Measurements from ENCODE around the gene TBC1D8B. TPM values are rescaled to one million over a fixed set of nuclear protein-coding genes. Genes with fewer than 3 reads are reported as not detected.

Gene TBC1D8B
- total RNA-seq, 1 donor from 2014 or later = 1.4 TPM

- H3F3A ChIP-seq (ENCODE audit: low read depth) = no peaks in the 10 kb centered on the region
- Mint-ChIP-seq H3K4me3 (no peak overlapping the region), H3K27me3 (ENCODE audit: insufficient read depth, low read depth) (no peaks in the 10 kb centered on the region), H3K27ac (no peak overlapping the region), H3K9me3 (no peaks in the 10 kb centered on the region), H3K4me1 (no peaks in the 10 kb centered on the region), H3K36me3 (no peaks in the 10 kb centered on the region)
- no peak overlapping the region for H3K9ac ChIP-seq
- no peaks in the 10 kb centered on the region for H3K9me3 ChIP-seq (ENCODE audit: low read depth)
- DNase-seq (ENCODE audit: low spot score) = peak; percentile 11
- no peak overlapping the region for H3K4me3 ChIP-seq
- H3K79me2 ChIP-seq (ENCODE audit: low read depth) = no peaks in the 10 kb centered on the region
- H4K20me1 ChIP-seq (ENCODE audit: low read depth) = no peaks in the 10 kb centered on the region
- no peak for TF ChIP-seq CTCF (IDR thresholded peaks at IDR 0.05)
- TF ChIP-seq EZH2 (IDR thresholded peaks at IDR 0.05) = no peak
- no peak for TF ChIP-seq EZH2phosphoT487 (IDR thresholded peaks at IDR 0.05)
- no peak overlapping the region for H3K4me2 ChIP-seq
- no peaks in the 10 kb centered on the region for H3K27me3 ChIP-seq
- H3K36me3 ChIP-seq = no peaks in the 10 kb centered on the region
- H3K4me1 ChIP-seq = no peaks in the 10 kb centered on the region
- no peak overlapping the region for H3K27ac ChIP-seq
- H2AFZ ChIP-seq (replicated peaks) = no peak overlapping the region
Observed at GRCh38 chrX:106780664-106781377, 21.7 kb upstream of the TBC1D8B start.

- Mint-ChIP-seq H3K9me3 (no peaks in the 10 kb centered on the region), H3K27ac (no peak overlapping the region), H3K4me1 (no peaks in the 10 kb centered on the region), H3K36me3 (no peaks in the 10 kb centered on the region), H3K27me3 (ENCODE audit: insufficient read depth, low read depth) (no peaks in the 10 kb centered on the region), H3K4me3 (no peak overlapping the region)
- Histone ChIP-seq H3K27ac (no peak overlapping the region), H3K9me3 (ENCODE audit: low read depth) (no peaks in the 10 kb centered on the region), H4K20me1 (ENCODE audit: low read depth) (no peaks in the 10 kb centered on the region), H3F3A (ENCODE audit: low read depth) (peaks cover 3% of the 10 kb centered on the region), H3K4me2 (no peak overlapping the region), H3K4me1 (no peaks in the 10 kb centered on the region), H3K9ac (no peak overlapping the region), H3K79me2 (ENCODE audit: low read depth) (no peaks in the 10 kb centered on the region), H3K36me3 (no peaks in the 10 kb centered on the region), H3K4me3 (no peak overlapping the region), H3K27me3 (no peaks in the 10 kb centered on the region), H2AFZ (replicated peaks) (no peak overlapping the region)
- TF ChIP-seq EZH2phosphoT487 (IDR thresholded peaks at IDR 0.05) = no peak
- no peak for TF ChIP-seq EZH2 (IDR thresholded peaks at IDR 0.05)
- no peak for TF ChIP-seq CTCF (IDR thresholded peaks at IDR 0.05)
- DNase-seq (ENCODE audit: low spot score) = peak; percentile 1
Observed at GRCh38 chrX:106783716-106784115, 18.8 kb upstream of the TBC1D8B start.

GRCh38 chrX:106791495-106791894, 11.0 kb upstream of the TBC1D8B start:
- Mint-ChIP-seq H3K4me3 (no peak overlapping the region), H3K27ac (no peak overlapping the region), H3K9me3 (no peaks in the 10 kb centered on the region), H3K27me3 (ENCODE audit: insufficient read depth, low read depth) (peaks cover 2% of the 10 kb centered on the region), H3K36me3 (no peaks in the 10 kb centered on the region), H3K4me1 (no peaks in the 10 kb centered on the region)
- no peak overlapping the region for H3K27ac ChIP-seq
- TF ChIP-seq EZH2phosphoT487 (IDR thresholded peaks at IDR 0.05) = no peak
- no peak for TF ChIP-seq EZH2 (IDR thresholded peaks at IDR 0.05)
- peak; percentile 50 for TF ChIP-seq CTCF (IDR thresholded peaks at IDR 0.05)
- no peak overlapping the region for H3K4me3 ChIP-seq
- H3K79me2 ChIP-seq (ENCODE audit: low read depth) = no peaks in the 10 kb centered on the region
- H3K4me1 ChIP-seq = no peaks in the 10 kb centered on the region
- no peak overlapping the region for H3K9ac ChIP-seq
- no peaks in the 10 kb centered on the region for H3K36me3 ChIP-seq
- H4K20me1 ChIP-seq (ENCODE audit: low read depth) = no peaks in the 10 kb centered on the region
- H3K4me2 ChIP-seq = no peak overlapping the region
- no peak for DNase-seq (ENCODE audit: low spot score)
- peaks cover 7% of the 10 kb centered on the region for H3F3A ChIP-seq (ENCODE audit: low read depth)
- no peak overlapping the region for H2AFZ ChIP-seq (replicated peaks)
- no peaks in the 10 kb centered on the region for H3K27me3 ChIP-seq
- no peaks in the 10 kb centered on the region for H3K9me3 ChIP-seq (ENCODE audit: low read depth)

Data from neural progenitor cell (in vitro differentiated cells).